HG02759 (cell line): ENCODE data around the gene BOLA3.
"Not testable (repeated sequence)": the region's sequence is repeated elsewhere in the genome, so short reads cannot be mapped to it uniquely, and the experiment has no call there.

ENCODE experiments used
- ATAC-seq: cut with Tn5 transposase; IDR thresholded peaks from one replicate; pipeline ENCODE4 v1.9.1; 2021; ENCODE audit warnings: mild to moderate bottlenecking, moderate library complexity; ENCODE audit not compliant: unreplicated experiment

Gene BOLA3

GRCh38 chr2:74147727-74148456 lies at the start of gene BOLA3:
Gene BOLA3, minus strand, starts transcription at chr2:74147912. Its CDS starts 38 bp downstream, at chr2:74147874.
- peak; percentile 93 for ATAC-seq

DNA sequence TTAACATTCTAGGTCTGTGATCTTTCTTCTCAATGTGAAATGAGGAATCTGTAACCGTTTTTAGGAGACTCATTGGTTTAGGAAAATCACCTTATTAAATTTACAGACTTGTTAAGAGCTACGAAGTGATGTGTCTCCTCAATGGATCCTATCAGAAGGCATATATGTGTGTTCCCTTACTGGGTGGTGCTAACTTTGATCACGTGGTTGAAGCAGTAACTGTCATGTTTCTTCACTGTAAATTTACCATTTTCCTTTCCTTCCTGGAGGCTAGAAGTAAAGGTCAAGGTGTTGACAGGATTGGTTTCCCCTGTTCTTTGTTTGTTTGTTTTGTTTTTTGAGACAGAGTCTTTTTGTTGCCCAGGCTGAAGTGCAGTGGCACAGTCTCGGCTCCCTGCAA lies 49.3 kb upstream of the BOLA3 start:
- no peak for ATAC-seq

- no peak for ATAC-seq
These were observed 47.1 kb upstream of the BOLA3 start for GRCh38 chr2:74194799-74195198.

DNA sequence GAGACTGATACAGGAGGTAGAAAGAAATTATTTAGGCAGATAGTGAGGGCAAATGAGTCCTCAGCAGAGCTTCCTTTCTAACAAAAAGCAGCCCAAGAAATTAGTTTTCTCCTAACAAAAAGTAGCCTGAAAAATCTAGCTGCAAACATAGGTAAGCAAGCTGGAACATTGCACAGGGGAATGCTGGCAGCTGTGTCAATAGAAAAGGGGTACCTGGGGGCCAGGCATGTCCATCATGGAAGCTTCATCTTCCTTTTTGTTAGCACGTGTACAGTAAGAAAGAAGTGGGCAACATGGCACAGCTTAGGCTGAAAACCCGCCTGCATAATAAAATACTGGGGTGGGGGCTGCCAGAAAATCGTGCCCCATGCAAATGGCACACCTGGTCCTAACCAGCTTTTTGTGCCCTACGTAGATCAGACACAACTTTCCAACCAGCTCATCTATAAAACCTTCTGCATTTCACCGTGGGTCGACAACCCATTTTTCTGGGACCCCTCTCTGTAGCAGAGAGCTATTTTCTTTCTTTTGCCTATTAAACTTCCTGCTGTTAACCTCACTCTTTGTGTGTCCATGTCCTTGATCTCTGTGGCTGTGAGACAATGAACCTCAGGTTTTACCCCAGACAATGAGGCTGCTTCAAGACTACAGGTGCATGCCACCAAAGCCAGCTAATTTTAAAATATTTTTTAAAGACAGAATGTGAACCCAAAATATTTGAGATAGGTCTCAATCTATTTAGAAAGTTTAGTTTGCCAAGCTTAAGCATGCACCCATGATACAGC lies 44.1 kb upstream of the BOLA3 start:
- ATAC-seq: no peak

- no peak for ATAC-seq
These were observed 41.0 kb upstream of the BOLA3 start for GRCh38 chr2:74188696-74189095.

GRCh38 chr2:74188018-74188601 lies 40.4 kb upstream of the BOLA3 start:
- no peak for ATAC-seq

DNA sequence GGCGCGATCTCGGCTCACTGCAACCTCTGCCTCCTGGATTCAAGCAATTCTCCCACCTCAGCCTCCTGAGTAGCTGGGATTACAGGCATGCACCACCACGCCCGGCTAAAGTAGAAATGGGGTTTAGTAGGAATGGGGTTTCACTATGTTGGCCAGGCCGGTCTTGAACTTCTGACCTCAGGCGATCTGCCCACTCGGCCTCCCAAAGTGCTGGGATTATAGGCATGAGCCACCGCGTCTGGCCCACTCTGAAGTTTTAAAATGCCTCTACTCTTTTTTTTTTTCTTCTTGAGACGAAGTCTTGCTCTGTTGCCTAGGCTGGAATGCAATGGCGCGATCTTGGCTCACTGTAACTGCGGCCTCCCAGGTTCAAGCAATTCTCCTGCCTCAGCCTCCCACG lies 39.0 kb upstream of the BOLA3 start:
- ATAC-seq: not testable (repeated sequence)

- peak; percentile 67 for ATAC-seq
These were observed 38.3 kb upstream of the BOLA3 start for GRCh38 chr2:74186038-74186437.

DNA sequence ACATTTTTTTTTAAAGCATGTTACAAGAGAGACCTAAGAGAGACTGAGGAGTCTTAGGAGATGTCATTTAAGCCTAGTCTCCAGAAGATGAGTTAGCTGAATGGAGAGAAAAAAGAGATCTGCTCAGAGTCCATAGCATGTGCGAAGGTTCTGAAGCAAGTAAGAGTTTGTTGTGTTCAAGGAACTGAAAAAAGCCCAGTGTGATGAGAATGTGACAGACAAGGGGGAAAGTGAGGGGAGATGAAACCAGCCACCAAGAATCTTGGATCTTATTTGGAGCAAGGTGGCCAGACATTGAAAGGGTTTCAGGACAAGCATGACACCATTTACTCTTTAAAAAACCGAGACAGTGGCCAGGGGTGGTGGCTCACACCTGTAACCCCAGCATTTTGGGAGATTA lies 36.2 kb upstream of the BOLA3 start:
- no peak for ATAC-seq

DNA sequence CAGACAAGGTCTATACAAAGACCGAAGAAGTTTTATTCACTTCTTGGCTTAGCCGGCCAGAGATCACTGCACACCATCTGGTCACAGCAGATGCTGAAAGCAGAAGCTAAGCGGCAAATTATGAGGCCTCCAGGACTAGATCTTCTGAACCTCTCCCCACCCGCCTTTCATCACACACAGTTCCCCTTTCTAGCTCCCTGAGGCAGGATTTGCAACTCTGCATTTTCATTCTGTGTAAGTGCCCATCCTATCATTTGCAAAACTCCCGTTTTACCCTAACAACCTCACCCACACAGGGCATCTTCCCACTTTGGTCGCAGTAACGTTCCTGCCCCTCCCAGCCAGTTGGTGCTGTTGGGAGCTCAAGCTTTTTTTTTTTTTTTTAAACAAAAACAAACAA lies 34.0 kb upstream of the BOLA3 start:
- ATAC-seq: peak; percentile 32

DNA sequence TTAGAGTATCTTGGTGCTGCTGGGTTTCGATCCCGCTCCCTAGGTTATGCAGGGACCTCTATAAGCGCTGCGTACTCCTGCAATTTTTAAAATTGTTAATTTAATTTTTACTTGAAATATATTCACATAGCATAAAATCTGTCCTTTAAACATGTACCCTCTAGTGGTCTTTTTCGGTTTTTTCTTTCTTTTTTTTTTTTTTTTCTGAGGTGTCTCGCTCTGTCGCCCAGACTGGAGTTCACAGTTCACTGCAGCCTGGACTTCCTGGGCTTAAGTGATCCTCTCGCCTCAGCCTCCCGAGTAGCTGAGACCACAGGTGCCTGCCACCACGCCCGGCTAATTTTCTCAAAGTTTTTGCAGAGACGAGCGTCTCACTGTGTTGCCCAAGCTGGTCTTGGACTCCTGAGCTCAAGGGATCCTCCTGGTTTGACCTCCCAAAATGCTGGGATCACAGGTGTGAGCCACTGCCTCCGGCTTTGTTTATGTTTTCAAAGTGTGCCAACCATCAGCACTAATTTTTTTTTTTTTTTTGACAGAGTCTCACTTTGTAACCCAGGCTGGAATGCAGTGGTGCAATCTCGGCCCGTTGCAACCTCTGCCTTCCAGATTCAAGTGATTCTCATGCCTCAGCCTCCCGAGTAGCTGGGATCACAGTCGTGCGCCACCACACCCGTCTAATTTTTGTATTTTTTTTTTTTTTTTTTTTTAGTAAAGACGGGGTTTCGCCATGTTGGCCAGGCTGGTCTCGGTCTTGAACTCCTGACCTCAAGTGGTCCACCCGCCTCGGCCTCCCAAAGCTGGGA lies 31.6 kb upstream of the BOLA3 start:
- ATAC-seq: peak; percentile 11

- peak; percentile 79 for ATAC-seq
These were observed 30.7 kb upstream of the BOLA3 start, which contains the start of gene MOB1A for GRCh38 chr2:74178211-74179062. Gene MOB1A, minus strand, starts transcription at chr2:74178879. Its CDS starts 205 bp downstream, at chr2:74178674.

DNA sequence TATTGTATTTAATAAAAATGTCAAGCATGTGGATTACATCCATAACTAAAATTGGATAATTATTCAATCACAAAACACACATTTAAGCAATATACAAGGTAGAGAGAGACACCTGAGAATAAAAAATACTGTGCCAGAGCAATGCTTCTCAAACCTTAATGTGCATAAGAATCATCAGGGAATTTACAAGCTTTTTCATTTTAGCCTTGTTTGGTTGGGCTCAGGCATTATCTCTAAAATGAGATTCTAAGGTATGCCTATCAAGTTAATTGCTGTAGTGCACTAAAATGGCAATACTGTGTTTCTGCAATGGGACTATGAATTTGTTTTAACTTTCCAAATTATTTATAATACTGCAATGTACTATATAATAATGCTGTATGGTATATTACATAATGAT lies 30.0 kb upstream of the BOLA3 start:
- no peak for ATAC-seq

DNA sequence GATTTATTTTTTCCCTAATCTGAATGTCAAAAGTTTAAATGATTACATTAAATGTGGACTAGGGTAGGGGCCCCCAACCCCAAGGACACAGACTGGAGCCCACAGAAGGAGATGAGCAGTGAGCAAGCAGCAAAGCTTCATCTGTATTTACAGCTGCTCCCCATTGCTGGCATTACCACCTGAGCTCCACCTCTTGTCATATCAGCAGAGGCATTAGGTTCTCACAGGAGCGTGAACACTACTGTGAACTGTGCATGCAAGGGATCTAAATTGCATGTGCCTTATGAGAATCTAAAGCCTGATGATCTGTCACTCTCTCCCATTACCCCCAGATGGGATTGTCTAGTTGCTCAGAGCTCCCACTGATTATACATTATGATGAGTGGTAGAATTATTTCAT lies 27.2 kb upstream of the BOLA3 start:
- ATAC-seq: no peak

DNA sequence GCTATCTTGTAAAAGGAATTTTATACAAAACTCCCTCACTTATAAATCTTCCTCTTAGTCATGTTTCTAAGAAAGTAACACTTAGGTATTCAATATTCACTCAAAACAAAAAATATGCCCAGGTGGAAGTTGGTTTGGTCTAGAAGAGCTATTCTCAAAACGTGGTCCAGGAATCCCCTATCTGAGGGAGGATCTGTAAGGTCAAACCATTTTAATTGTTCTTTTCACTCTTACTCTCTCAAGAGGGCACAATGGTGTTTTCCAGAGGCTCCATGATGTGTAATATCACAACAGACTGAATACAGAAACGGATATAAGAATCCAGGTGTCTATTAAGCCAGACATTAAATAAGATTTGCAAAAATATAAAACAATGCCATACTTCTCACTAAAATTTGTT lies 21.0 kb upstream of the BOLA3 start:
- ATAC-seq: no peak

GRCh38 chr2:74164761-74165160 lies 17.0 kb upstream of the BOLA3 start:
- ATAC-seq: no peak

- ATAC-seq: no peak
These were observed 15.2 kb upstream of the BOLA3 start for GRCh38 chr2:74162951-74163350.

GRCh38 chr2:74155830-74156229 lies 8.1 kb upstream of the BOLA3 start:
- no peak for ATAC-seq

- no peak for ATAC-seq
These were observed 5.2 kb upstream of the BOLA3 start for GRCh38 chr2:74152954-74153353.
